NCI-H2227 (cell line): Measurements from ENCODE around the gene MICB.

ENCODE experiments used
- DNase-seq: peaks from one replicate; lab custom pipeline; 2025; ENCODE audit not compliant: unreplicated experiment; lab: John Stamatoyannopoulos, UW

The MICB gene

DNA sequence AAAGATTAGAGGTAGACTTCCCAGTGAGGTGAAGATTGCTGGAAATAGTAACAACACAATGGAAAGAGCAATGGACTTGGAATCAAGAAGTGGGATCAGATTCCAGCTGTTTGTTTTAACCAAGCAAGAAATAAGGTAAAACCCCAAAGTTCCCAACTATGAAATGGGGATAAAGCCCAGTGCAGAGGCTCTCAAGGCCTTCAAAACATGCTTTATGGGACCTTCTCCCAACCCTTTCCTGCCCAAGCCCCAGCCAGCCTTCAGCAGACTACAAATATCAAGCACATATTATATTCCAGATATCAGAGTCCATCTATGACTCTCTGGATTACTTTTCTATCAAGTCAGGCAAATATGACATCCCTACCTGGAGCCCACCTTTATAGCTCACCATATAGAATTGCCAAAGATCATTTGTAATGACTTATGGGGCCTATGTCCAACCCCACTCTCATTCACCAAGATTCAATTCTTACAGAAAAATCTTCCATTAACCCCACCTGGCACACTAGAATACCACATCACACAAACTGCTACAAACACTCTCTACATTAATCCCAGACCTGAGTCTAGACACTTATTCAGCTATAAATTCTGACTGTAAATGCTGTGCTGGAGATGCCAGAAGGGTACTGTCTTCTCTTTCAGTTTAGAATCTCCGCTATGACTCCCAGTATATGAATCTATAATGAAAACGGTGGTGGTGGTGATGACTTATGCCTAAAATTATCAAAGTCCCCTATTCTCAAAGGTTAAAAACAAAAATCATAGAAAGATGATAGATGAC is 37.8 kb downstream of the MICB start:
- DNase-seq, result no peak

DNA sequence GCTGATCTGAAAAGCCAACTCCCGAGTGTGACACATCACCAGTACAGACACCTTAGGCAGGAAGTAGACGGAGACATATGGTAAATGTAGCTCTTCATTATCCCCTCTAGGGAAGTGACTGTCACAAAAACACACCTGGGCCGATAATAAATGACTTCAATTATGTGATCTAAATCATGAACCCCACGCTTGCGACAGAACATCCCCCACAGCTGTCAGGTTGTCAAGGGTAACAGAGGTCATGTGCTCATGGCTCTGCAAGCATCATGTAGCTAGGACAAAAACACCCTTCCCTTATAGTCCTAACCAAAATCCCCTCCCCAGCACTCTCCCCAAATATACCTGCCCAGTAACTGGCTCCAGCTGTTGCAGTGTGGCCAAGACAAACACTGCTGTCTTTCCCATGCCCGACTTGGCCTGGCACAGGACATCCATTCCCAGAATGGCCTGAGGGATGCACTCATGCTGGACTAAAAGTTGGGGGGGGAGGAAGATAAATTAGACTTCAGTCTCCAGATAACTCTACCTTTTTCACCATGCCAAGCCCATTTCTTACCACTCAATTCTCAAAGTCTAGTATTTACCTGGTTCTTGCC is 41.0 kb downstream of the MICB start:
- no peak for DNase-seq

DNA sequence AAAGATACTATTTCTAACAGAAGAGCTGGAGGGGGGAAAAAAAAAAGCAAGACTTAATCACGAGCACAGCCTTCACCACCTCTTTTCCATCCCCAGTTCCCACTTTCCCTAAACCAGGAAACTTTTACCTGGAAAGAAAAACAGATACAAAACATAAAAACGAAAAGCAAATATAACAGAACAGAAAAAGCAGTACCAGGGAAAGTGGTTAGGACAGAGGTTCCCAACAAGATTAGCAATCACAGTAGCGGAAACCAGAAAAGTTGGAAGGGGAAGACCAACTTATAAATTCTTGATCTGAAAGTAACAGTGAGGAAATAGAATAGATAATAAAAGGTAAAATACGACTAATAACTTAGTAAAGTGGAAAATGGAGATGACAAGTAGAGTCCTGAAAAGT is 42.7 kb downstream of the MICB start:
- no peak for DNase-seq

DNA sequence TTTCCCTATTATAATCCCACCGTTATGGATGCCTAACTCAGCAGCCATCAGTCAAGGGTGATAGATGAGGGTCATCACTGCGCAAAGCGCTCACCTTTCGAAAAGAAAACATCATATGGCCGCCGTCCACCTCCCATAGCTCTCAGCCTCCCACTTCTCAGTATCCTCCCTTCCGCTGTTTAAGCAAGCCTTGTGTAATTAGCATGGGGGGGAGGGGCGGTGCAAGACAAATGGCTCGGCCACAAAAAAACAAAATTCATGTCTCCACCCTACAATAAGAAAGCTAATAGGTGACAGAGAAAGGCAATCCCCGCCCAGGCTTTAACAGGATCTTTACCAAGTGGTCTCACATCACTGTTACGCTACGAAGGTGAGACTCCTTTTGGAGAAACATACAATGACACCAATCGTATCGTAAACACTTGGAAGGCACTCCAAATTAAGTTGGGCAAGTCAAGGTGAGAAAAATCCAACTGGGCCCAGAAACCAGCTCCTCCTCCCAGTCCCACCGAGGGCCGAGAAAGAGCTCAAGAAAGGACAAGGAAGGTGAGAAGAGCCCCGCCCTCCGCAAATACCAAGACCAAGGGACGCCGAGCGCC is 43.2 kb downstream of the MICB start:
- DNase-seq, result peak; percentile 76

DNA sequence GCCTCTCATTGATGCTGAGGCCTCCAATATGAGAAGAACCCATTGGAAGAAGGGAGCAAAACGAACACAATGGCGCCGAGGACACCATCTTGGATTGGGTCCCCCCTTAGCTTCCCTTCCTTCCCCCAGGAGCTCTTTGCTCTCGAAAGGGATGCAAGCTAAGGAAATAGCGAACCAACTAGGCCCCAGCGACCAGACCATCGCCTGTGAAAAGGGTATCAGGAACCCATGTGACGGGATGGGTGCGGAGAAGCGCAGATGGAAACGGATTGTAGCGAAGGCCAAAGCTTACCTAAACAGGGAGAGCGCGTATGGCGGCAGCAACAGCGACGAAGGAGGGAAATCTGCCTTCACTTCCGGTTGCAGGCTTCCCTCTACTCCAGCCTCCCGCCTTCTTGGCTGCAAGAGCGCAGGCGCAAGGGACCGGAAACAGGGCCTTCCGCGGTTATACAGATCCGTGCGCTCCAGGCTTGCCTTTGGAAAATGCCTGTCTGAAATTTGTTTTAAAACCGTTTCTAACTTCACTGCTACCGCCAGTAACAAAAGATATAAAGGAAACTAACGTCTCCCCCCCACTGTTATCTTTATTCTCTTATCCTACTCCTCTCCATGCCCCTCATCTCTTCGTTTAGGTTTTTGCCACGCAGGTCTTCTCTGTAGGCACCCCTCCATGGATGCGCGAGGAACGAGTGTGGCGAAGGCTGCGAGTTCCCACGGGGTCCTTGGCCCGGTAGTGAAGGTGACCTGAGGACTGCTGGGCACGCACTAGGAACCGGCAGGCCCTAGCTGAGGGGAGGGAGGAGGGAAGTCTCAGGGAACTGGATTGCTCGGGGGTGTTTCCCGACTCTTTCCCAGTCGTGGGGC is 43.9 kb downstream of the MICB start, which contains the start of gene DDX39B:
Gene DDX39B (minus strand): TSS at position 346 of the 864 bp plus-strand sequence. CDS start 1,471 bp downstream, outside the sequence.
- peak; percentile 97 for DNase-seq

DNA sequence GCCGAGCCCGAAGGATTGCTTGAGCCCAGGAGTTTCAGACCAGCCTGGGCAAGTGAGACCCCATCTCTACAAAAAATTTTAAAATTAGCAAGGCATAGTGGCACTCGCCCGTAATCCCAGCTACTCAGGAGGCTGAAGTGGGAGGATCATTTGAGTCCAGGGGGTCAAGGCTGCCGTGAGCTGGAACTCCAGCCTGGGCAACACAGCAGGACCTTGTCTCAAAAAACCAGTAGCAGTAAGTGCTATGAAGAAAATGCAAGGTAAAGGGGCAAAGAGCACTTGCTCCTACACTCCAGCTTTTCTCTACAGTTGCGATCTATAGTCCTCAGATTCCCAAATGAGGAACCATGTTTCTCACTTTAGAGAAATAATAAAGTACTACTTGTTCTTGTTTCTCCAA is 45.7 kb downstream of the MICB start:
- DNase-seq, result no peak

DNA sequence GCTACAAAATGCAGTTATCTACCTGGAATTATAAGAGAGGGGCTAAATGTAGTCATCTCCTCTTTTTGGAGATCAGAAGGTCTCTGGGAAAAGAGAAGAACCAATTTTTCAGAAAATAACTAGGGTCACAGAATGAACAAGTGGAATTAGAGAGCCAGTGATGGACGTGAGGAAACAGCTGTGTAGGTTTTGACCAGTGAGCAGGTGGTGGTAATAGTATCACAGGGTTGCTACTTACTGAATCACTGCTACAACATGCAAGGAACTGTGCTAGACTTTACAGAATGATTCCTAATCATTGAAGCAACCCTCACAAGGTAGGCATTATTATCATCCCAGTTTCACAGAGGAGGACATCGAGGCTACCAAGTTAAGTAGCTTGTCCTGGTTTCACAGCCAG is 46.7 kb downstream of the MICB start:
- DNase-seq, result no peak

DNA sequence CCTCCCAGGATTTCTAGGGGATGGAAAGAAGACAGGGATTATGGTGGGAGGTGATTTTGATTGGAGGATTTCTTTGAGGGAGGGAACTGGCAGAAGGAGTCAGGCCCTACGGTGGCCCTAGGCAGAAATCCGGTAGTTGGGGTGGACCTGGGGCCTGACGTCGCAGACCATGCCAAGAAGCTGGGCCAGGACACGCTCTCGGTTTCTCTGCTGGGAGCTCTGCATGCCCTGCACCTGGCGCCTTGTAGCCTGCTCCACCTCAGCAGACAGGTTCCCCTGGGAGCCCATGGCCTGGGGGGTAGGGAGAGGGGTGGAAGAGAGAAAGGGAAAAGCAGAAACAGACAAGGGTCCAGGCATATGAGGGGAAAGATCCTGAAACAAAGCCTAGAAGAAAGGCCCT is 47.3 kb downstream of the MICB start:
- DNase-seq, result peak; percentile 41

DNA sequence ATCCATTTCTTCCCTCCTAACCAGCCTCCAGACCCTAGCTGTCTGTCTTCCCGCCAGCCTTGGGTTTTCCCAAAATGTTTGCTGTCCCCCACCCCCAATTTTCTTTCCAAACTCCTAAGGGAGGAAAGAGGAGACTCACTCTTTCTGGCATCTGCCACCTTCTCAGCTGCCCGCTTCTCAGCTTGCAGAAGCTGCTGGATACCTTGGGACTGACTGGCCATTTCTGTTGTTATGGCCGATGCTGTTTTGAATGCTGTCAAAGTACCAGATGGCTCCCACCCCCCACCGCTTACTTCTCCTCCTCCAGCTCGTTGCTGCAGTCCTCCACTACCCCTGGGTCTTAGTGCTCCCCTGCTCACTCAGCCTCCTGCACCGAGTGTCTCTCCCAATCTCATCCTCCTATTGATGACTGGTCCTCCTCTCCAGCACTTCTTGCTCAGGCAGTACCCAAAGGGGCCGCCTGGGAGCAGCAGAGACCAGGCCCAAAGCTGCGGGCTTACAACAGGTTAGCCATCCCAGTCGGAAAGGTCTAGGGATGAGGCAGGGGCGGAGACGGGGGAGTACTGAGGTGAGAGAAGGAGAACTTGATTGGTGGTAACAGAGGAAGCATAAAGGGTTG is 48.5 kb downstream of the MICB start, which contains the start of gene ATP6V1G2:
Gene ATP6V1G2 (minus strand): TSS at position 270 of the 619 bp plus-strand sequence. CDS start 49 bp downstream, at position 221.
- DNase-seq, result peak; percentile 97

DNA sequence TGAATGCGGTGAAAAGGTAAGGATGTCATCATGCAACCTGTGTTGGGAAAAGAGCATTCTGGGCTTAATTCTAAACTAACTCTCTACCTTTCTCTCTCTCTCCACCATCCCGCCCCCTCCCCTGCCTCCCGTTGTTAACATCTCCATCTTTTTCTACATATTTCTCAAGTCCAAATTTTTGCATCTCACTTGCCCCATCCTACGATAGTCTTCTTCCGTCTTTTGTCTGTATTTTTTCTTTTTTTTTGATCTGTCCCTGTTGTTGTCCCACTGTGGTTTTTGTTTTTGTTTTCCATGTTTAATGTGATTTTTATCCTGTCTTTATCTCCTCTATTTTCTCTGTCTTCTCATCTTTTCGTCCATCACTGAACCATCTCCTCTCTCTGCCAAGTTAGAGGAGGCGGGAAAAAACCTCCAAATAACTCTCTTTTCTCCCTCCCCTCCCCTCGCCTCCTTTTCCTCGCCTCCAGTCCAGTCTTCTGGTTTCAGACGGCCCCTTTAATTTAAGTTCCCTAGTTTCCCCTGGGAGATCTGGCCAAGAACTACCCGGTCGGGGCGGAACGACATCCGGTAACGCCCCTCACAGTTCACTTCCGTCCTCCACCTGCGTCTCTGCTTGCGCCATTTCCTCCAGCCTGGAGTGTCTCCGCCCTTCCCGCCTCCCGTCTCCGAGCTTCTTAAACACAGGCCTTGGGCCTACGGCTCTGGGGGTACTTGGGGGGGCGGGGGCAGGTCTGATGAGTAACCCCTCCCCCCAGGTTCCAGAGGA is 49.2 kb downstream of the MICB start, which contains the start of gene NFKBIL1:
Gene NFKBIL1 (plus strand): TSS at position 651 of the 769 bp plus-strand sequence. CDS start 87 bp downstream, at position 738.
- DNase-seq, result peak; percentile 98

DNA sequence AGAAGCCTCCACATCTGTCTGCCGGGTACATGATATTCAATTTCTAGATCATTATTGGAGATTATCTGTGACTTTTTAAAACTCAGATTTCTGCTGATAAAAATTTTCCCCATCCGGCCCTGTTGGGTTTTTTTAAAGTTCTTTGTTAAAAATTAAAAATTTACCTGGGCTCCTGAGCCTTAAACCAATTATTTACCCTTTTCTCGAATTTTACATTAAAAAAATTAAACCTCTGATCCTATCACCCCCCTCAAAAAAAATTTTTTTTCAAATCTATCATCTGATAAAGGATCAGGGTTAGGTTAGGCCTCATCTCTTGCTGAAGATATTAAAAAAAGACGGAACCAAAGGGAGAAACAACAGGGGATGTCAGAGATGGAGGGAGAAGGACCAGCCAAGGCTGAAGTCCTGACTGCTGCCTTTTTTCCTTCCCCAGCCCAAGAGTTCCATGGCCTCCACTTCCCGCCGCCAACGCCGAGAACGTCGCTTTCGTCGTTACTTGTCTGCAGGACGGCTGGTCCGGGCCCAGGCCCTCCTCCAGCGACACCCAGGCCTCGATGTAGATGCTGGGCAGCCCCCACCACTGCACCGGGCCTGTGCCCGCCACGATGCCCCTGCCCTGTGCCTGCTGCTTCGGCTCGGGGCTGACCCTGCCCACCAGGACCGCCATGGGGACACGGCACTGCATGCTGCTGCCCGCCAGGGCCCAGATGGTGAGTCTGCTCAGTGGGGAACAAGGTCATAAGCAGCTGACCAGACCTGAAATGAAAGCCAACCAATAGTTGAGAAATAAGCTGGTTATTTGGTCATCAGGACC is 50.0 kb downstream of the MICB start:
- peak; percentile 66 for DNase-seq

DNA sequence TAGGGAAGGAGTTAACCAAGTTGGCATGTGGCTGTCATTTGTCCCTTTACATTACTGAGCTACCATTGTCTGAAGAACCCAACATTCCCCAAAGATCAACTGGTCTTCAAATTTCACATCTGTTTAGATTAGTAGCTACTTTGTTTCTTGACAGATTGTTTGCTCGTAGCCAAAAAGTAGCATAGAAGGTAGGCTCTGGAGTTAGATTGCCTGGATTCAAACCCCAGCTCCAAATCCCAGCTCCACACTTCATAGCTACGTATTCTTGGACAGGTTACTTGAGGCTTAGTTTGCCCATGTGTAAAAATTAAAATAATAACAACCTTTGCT is 50.6 kb downstream of the MICB start:
- DNase-seq, result no peak

DNA sequence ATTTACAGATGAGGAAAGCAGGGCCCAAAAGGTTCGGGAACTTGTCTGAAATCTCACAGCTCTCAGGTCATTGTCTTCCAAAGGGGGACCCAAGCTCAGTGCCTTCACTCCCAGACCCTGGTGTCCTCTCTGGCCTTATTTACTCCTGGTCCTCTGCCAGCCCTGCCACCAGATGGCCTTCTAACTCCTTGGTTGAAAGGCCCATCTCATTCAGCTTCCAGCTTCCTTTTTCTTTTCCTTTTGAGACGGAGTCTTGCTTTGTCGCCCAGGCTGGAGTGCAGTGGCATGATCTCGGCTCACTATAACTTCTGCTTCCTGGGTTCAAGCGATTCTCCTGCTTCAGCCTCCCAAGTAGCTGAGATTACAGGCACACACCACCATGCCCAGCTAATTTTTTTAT is 53.4 kb downstream of the MICB start:
- DNase-seq, result peak; percentile 30

DNA sequence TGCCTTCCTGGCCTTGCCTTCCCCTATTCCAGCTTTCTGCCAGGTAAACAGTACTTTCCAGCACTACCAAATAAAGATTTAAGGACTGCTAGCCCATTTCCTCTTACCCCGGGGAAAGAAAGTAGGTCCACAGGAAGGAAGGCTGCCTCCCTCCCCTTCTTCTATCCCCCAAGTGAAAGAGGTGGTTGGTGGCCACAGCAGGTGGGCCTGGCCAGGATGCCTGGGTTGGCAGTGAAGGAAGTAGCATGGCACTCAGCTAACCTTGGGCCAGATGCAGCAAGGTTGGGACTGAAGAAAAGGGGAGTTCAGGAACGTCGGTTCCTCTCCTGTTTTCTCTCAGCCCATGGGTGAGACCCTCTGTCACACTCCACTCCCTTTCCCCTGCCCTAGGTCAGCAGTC is 58.4 kb downstream of the MICB start:
- DNase-seq, result no peak

DNA sequence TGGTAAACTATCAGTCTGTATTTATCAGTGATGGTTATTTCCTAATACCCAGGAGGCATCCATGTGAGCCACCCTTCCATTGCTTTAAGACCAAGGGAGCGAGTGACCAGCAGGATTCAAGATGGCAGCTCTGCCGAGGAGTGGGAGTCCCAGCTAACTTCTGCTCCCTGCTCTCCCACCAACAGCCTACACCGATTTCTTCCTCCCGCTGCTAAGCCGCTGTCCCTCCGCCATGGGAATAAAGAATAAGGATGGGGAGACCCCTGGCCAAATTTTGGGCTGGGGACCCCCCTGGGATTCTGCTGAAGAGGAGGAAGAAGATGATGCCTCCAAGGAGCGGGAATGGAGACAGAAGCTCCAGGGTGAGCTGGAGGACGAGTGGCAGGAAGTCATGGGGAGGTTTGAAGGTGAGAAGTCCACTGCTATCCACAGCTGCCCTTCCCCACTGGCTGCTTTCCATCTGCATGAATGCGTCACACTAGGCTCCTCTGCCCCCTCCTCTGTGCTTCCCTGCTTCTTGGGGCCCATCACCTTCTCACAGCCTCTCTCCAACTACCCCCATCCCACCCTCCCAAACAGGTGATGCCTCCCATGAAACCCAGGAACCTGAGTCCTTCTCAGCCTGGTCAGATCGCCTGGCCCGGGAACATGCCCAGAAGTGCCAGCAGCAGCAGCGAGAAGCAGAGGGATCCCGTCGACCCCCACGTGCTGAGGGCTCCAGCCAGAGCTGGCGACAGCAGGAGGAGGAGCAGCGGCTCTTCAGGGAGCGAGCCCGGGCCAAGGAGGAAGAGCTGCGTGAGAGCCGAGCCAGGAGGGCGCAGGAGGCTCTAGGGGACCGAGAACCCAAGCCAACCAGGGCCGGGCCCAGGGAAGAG is 59.7 kb downstream of the MICB start:
- DNase-seq, result no peak

DNA sequence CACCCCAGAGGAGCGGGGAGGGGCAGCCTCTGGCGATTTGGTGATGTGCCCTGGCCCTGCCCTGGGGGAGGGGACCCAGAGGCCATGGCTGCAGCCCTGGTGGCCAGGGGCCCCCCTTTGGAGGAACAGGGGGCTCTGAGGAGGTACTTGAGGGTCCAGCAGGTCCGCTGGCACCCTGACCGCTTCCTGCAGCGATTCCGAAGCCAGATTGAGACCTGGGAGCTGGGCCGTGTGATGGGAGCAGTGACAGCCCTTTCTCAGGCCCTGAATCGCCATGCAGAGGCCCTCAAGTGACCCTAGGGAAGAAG is 60.3 kb downstream of the MICB start:
- no peak for DNase-seq

DNA sequence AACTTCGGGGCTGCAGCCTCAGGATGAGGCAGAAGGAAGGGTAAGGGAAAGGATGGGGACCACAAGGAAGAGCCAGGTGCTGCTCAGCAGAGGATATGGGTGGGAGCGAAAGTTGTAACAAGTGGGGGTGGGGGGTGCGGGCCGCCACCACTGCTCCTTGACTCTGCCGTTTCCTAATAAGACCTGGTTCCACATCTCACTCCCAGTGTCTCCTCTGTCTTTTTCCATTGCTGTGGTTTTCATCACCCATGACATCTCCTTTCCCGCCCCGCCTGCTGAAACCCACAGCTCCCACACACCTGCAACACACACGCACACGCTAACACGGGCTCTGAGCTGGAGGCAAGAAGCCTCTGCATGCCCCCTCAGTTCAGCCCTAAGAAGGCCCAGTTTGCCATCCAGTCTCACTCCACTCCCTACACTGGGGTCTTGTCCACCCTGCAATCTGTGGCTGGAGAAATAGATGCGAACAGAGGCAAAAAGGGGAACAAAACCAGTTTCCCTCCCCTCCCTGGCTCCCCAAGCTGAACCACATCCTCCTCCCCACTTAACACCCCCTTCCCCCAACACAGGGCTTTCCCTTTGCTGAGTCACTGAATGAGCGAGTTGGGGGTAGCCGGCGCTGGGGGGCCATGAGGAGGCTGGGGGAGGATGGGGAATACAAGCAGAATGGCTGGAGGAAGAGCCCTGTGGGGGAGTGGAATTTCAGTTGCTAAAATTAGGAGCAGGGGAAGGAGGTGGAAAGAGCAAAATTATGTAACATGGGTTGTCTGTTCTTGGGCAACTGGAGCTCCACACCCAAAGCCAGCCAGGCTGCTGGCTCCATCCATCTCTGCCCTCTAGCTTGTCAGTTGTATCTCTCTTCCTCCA is 60.9 kb downstream of the MICB start:
- no peak for DNase-seq

DNA sequence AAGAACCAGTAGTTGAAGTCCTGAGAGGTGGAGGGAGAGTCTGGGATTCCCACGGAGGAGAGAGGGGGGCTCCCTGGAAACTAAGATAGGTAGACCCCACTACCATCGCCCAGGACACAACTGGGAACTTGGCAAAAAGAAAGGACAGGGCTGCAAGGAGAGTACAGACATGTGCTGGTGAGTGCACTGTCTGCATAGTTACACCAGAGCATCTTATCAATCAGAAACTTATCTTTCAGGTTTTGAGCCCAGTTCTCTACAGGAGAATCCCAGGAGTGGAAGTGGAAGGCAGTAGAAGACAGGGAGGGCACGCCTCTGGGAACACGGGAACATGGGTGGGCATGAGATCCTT is 61.6 kb downstream of the MICB start:
- no peak for DNase-seq
